ENCODE results near the gene HMBS. TPM values are rescaled to one million over a fixed set of nuclear protein-coding genes. Genes with fewer than 3 reads are reported as not detected.

The HMBS gene
- total and polyA plus RNA-seq, 11 donors = 8.1 to 34.0 (median 16.6) TPM

GRCh38 chr11:119116601-119117000, 31.9 kb downstream of the HMBS start:
- H3K9me3 ChIP-seq = no peaks in the 10 kb centered on the region
- DNase-seq (no peak), ATAC-seq (no peak)
- intact Hi-C loops (cut with DNase I) = loop anchor here in 1 of 10 donors (10.0 kb wide), 1 partner anchor 198 kb away; the partner anchor contains the start of gene MCAM
- no peaks in the 10 kb centered on the region for H3K27me3 ChIP-seq
- TF ChIP-seq POLR2A (IDR thresholded peaks at IDR 0.05) = no peak
- no peak for TF ChIP-seq CTCF (IDR thresholded peaks at IDR 0.05)
- WGBS, 4 donors = 68 to 77% (median 69%) methylated on average over 5 of the region's 5 CpGs
- peak overlapping the region in 2 of 12 donors; percentile 17 to 91 for H3K27ac ChIP-seq
- peaks cover 0 to 37% (median 5%) of the 10 kb centered on the region in 12 donors for H3K4me1 ChIP-seq
- peak overlapping the region in 1 of 12 donors; percentile 37 for H3K4me3 ChIP-seq
- peaks cover 0 to 61% (median 48%) of the 10 kb centered on the region in 9 donors for H3K36me3 ChIP-seq

- TF ChIP-seq CTCF (IDR thresholded peaks at IDR 0.05) (no peak), POLR2A (IDR thresholded peaks at IDR 0.05) (no peak)
- H3K4me1 ChIP-seq = peaks cover 0 to 41% (median 8%) of the 10 kb centered on the region in 12 donors
- 89 to 93% (median 90%) methylated on average over 3 of the region's 3 CpGs for WGBS, 4 donors
- H3K4me3 ChIP-seq = no peak overlapping the region
- ATAC-seq = no peak
- intact Hi-C loops (cut with DNase I) = loop anchor here in 1 of 10 donors (10.0 kb wide), 1 partner anchor 198 kb away; the partner anchor contains the start of gene MCAM
- DNase-seq = no peak
- H3K27me3 ChIP-seq = no peaks in the 10 kb centered on the region
- peaks cover 0 to 56% (median 42%) of the 10 kb centered on the region in 9 donors for H3K36me3 ChIP-seq
- no peaks in the 10 kb centered on the region for H3K9me3 ChIP-seq
- peak overlapping the region in 1 of 12 donors; percentile 91 for H3K27ac ChIP-seq
Observed at GRCh38 chr11:119117004-119117706, 32.5 kb downstream of the HMBS start.

GRCh38 chr11:119118227-119118626, 33.5 kb downstream of the HMBS start:
- intact Hi-C loops (cut with DNase I) = loop anchor here in 1 of 10 donors (10.0 kb wide), 1 partner anchor 197 kb away; the partner anchor contains the start of gene MCAM
- Histone ChIP-seq H3K4me1 (peaks cover 5 to 52% (median 17%) of the 10 kb centered on the region in 12 donors), H3K27ac (no peak overlapping the region), H3K4me3 (no peak overlapping the region), H3K9me3 (no peaks in the 10 kb centered on the region), H3K27me3 (no peaks in the 10 kb centered on the region), H3K36me3 (peaks cover 0 to 45% (median 32%) of the 10 kb centered on the region in 9 donors)
- ATAC-seq (no peak), DNase-seq (no peak)
- WGBS, 4 donors = 94 to 98% (median 95%) methylated on average over 5 of the region's 5 CpGs
- no peak for TF ChIP-seq CTCF (IDR thresholded peaks at IDR 0.05)

- no peaks in the 10 kb centered on the region for H3K27me3 ChIP-seq
Observed at GRCh38 chr11:119118946-119119345, 34.3 kb downstream of the HMBS start.

More at GRCh38 chr11:119118946-119119345, 34.3 kb downstream of the HMBS start:
- no peak for TF ChIP-seq CTCF (IDR thresholded peaks at IDR 0.05)
- TF ChIP-seq POLR2A (IDR thresholded peaks at IDR 0.05) = no peak
- intact Hi-C loops (cut with DNase I) = loop anchor here in 1 of 10 donors (10.0 kb wide), 1 partner anchor 196 kb away; the partner anchor contains the start of gene MCAM
- ATAC-seq (no peak), DNase-seq (no peak)
- no peaks in the 10 kb centered on the region for H3K9me3 ChIP-seq
- 90 to 98% (median 95%) methylated on average over 1 of the region's 1 CpG for WGBS, 4 donors
- no peak overlapping the region for H3K4me3 ChIP-seq
- no peak overlapping the region for H3K27ac ChIP-seq
- peaks cover 5 to 53% (median 17%) of the 10 kb centered on the region in 12 donors for H3K4me1 ChIP-seq
- peaks cover 0 to 45% (median 30%) of the 10 kb centered on the region in 9 donors for H3K36me3 ChIP-seq

Data from heart left ventricle (tissue), 16 donors.